ENCODE data around the gene FBXO31.
"Not testable (repeated sequence)": the region's sequence is repeated elsewhere in the genome, so short reads cannot be mapped to it uniquely, and the experiment has no call there.

The FBXO31 gene

DNA sequence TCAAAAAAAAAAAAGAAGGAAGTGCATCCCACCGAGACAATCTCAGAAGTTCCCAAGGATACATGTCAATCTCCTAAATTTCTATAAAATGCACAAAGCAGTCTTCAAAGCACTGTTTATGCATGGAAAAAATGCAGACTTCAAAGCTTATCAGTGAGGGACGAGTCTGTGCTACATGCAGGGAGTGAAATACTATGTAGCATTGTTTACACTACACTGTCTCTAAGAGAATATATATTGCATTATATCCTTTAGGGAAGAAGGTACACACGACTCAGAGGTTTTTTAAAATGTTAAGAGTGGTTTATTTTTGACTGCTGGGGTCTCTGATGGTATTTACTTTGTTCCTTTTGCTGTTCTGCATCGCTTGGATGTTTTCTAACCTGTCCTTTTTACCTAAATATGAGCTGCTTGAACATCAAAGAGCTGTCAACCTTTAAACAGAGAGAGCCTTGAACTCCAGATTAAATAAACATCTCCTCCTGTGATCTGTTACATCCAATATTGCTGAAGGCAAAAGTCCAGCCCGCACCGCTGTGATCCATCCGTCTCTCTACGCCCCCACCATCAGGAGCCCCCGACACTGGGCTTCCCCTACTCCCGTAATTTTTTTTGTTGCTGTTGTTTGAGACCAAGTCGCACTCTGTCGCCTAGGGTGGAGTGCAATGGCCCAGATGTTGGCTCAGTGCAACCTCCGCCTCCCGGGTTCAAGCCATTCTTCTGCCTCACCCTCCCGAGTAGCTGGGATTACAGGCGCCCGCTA lies 1.4 kb downstream of the FBXO31 start:
- Histone ChIP-seq H3K9me3 (replicated peaks; ENCODE audit: insufficient read depth, low read length) (no peaks in the 10 kb centered on the region), H3K36me3 (replicated peaks; ENCODE audit: insufficient read depth, low read length) (no peaks in the 10 kb centered on the region), H3K79me2 (ENCODE audit: low read length) (peaks cover 39% of the 10 kb centered on the region), H2AFZ (ENCODE audit: low read length) (no peak overlapping the region), H3K4me2 (ENCODE audit: low read depth, low read length) (peak overlapping the region; percentile 57; the same call in 1 of the 2 replicates), H3K9me2 (replicated peaks; ENCODE audit: insufficient read depth, low read length) (no peaks in the 10 kb centered on the region), H3K4me1 (ENCODE audit: low read length) (0 out of 2 replicates have a peak, but pooled peaks cover 8% of the 10 kb centered on the region), H3K27me3 (replicated peaks; ENCODE audit: insufficient read depth, low read length) (no peaks in the 10 kb centered on the region), H3K27ac (ENCODE audit: low read length) (no peak overlapping the region), H3F3A (ENCODE audit: insufficient read depth, low read length) (no peaks in the 10 kb centered on the region), H4K20me1 (ENCODE audit: insufficient read depth, low read length) (no peaks in the 10 kb centered on the region), H3K4me3 (ENCODE audit: low read length) (peak overlapping the region; percentile 64), H3K9ac (ENCODE audit: low read length) (peak overlapping the region; percentile 53; the same call in 1 of the 2 replicates)
- TF ChIP-seq, protein P1, sequence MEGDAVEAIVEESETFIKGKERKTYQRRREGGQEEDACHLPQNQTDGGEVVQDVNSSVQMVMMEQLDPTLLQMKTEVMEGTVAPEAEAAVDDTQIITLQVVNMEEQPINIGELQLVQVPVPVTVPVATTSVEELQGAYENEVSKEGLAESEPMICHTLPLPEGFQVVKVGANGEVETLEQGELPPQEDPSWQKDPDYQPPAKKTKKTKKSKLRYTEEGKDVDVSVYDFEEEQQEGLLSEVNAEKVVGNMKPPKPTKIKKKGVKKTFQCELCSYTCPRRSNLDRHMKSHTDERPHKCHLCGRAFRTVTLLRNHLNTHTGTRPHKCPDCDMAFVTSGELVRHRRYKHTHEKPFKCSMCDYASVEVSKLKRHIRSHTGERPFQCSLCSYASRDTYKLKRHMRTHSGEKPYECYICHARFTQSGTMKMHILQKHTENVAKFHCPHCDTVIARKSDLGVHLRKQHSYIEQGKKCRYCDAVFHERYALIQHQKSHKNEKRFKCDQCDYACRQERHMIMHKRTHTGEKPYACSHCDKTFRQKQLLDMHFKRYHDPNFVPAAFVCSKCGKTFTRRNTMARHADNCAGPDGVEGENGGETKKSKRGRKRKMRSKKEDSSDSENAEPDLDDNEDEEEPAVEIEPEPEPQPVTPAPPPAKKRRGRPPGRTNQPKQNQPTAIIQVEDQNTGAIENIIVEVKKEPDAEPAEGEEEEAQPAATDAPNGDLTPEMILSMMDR (IDR thresholded peaks at IDR 0.05; ENCODE audit: low read length) = no peak
- TF ChIP-seq EZH2 (optimal IDR thresholded peaks at IDR 0.05; ENCODE audit: low read depth, low read length) (no peak), EZH2phosphoT487 (IDR thresholded peaks at IDR 0.05; ENCODE audit: low read length) (no peak)
- no peak for DNase-seq

DNA sequence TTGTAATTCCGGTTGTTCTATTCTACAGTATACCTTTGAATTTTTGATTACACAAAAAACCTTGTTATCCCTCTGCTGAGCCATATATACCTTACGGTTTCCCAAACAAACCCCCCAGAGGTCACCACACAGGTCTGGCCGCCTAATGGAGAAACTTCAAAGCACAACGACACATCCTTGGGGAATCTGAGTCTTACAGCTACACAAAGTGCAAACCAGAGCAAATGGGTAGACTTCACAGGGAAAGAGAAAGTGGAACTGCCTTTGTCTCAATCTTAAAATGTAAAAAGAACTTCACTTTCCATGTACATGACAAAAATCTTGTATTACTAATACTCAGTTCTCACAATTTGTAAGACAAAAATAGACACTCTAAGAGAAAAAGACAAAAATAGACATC lies 2.7 kb downstream of the FBXO31 start:
- H3F3A ChIP-seq (ENCODE audit: insufficient read depth, low read length) = no peaks in the 10 kb centered on the region
- TF ChIP-seq EZH2phosphoT487 (IDR thresholded peaks at IDR 0.05; ENCODE audit: low read length) (no peak), EZH2 (optimal IDR thresholded peaks at IDR 0.05; ENCODE audit: low read depth, low read length) (no peak)
- TF ChIP-seq, protein P1 (IDR thresholded peaks at IDR 0.05; ENCODE audit: low read length) = no peak
- peaks cover 50% of the 10 kb centered on the region for H3K79me2 ChIP-seq (ENCODE audit: low read length)
- no peaks in the 10 kb centered on the region for H3K9me2 ChIP-seq (replicated peaks; ENCODE audit: insufficient read depth, low read length)
- H3K4me3 ChIP-seq (ENCODE audit: low read length) = no peak overlapping the region
- H3K36me3 ChIP-seq (replicated peaks; ENCODE audit: insufficient read depth, low read length) = no peaks in the 10 kb centered on the region
- 0 out of 2 replicates have a peak, but pooled peaks cover 8% of the 10 kb centered on the region for H3K4me1 ChIP-seq (ENCODE audit: low read length)
- no peak overlapping the region for H3K9ac ChIP-seq (ENCODE audit: low read length)
- no peaks in the 10 kb centered on the region for H4K20me1 ChIP-seq (ENCODE audit: insufficient read depth, low read length)
- no peak for DNase-seq
- no peak overlapping the region for H2AFZ ChIP-seq (ENCODE audit: low read length)
- no peaks in the 10 kb centered on the region for H3K9me3 ChIP-seq (replicated peaks; ENCODE audit: insufficient read depth, low read length)
- H3K4me2 ChIP-seq (ENCODE audit: low read depth, low read length) = peak overlapping the region; percentile 9; the same call in 1 of the 2 replicates
- no peak overlapping the region for H3K27ac ChIP-seq (ENCODE audit: low read length)
- no peaks in the 10 kb centered on the region for H3K27me3 ChIP-seq (replicated peaks; ENCODE audit: insufficient read depth, low read length)

DNA sequence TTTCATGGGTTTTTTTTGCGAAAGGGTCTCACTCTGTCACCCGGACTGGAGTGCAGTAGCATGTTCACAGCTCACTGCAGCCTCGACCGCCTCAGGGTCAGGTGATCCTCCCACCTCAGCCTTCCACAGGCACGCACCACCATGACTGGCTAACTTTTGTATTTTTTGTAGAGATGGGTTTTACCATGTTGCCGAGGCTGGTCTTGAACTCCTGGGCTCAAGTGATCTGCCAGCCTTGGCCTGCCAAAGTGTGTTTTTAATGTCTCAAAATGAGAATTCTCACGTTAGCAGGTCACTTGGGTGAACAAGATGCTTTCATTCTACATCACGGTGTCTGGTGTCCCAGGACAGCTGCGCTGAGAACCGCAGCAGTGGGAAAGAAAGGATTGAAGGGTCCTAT lies 3.2 kb downstream of the FBXO31 start:
- no peak for DNase-seq
- no peaks in the 10 kb centered on the region for H4K20me1 ChIP-seq (ENCODE audit: insufficient read depth, low read length)
- H3K9me2 ChIP-seq (replicated peaks; ENCODE audit: insufficient read depth, low read length) = no peaks in the 10 kb centered on the region
- no peaks in the 10 kb centered on the region for H3K27me3 ChIP-seq (replicated peaks; ENCODE audit: insufficient read depth, low read length)
- peaks cover 55% of the 10 kb centered on the region for H3K79me2 ChIP-seq (ENCODE audit: low read length)
- H3K4me2 ChIP-seq (ENCODE audit: low read depth, low read length) = no peak overlapping the region
- 0 out of 2 replicates have a peak, but pooled peaks cover 8% of the 10 kb centered on the region for H3K4me1 ChIP-seq (ENCODE audit: low read length)
- H3F3A ChIP-seq (ENCODE audit: insufficient read depth, low read length) = no peaks in the 10 kb centered on the region
- no peaks in the 10 kb centered on the region for H3K9me3 ChIP-seq (replicated peaks; ENCODE audit: insufficient read depth, low read length)
- H3K9ac ChIP-seq (ENCODE audit: low read length) = no peak overlapping the region
- H2AFZ ChIP-seq (ENCODE audit: low read length) = no peak overlapping the region
- TF ChIP-seq EZH2 (optimal IDR thresholded peaks at IDR 0.05; ENCODE audit: low read depth, low read length) (no peak), EZH2phosphoT487 (IDR thresholded peaks at IDR 0.05; ENCODE audit: low read length) (no peak)
- TF ChIP-seq, protein P1 (IDR thresholded peaks at IDR 0.05; ENCODE audit: low read length) = no peak
- H3K27ac ChIP-seq (ENCODE audit: low read length) = no peak overlapping the region
- H3K36me3 ChIP-seq (replicated peaks; ENCODE audit: insufficient read depth, low read length) = no peaks in the 10 kb centered on the region
- H3K4me3 ChIP-seq (ENCODE audit: low read length) = no peak overlapping the region

DNA sequence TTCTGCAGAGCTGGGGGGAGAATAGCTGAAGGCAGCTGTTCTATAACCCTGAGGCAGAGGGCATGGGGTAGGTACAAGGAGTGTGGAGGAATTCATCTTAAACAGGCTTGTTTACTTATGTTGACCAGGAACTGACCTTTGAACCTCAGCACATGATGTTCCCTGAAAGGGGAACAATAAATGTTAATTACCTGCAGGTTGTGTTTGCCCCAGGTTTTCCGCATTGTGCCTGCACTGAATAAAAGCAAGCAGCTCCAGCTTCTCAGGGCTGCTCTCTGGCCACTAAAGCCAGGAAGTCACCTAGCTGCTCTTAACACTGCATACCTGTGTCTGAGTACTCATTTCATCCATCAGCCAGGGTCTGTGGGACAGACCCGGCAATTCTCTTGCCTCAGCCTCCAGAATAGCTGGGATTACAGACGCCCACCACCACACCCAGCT lies 4.2 kb downstream of the FBXO31 start:
- H3K27ac ChIP-seq (ENCODE audit: low read length); DNase-seq; H3K9ac ChIP-seq (ENCODE audit: low read length); H3K27me3 ChIP-seq (replicated peaks; ENCODE audit: insufficient read depth, low read length); H2AFZ ChIP-seq (ENCODE audit: low read length); H3K36me3 ChIP-seq (replicated peaks; ENCODE audit: insufficient read depth, low read length); H3K4me3 ChIP-seq (ENCODE audit: low read length); H3F3A ChIP-seq (ENCODE audit: insufficient read depth, low read length); H3K9me3 ChIP-seq (replicated peaks; ENCODE audit: insufficient read depth, low read length); H3K4me2 ChIP-seq (ENCODE audit: low read depth, low read length); H4K20me1 ChIP-seq (ENCODE audit: insufficient read depth, low read length); H3K9me2 ChIP-seq (replicated peaks; ENCODE audit: insufficient read depth, low read length); H3K4me1 ChIP-seq (ENCODE audit: low read length): not testable (repeated sequence)
- peaks cover 57% of the 10 kb centered on the region for H3K79me2 ChIP-seq (ENCODE audit: low read length)

Data from MM.1S (cell line).